ENCODE measurements around the gene LARP7.

Gene LARP7

GRCh38 chr4:112592717-112593116 lies 44.2 kb upstream of the LARP7 start:
- no peaks in the 10 kb centered on the region for H3K9me2 ChIP-seq (replicated peaks; ENCODE audit: insufficient read depth, low read length)
- TF ChIP-seq EZH2phosphoT487 (conservative IDR thresholded peaks at IDR 0.05; ENCODE audit: low read length) (no peak), CTCF (IDR thresholded peaks at IDR 0.05; ENCODE audit: insufficient read depth, low read length, poor library complexity, severe bottlenecking) (no peak)
- no peak overlapping the region for H3K4me2 ChIP-seq (ENCODE audit: low read depth, low read length, poor library complexity, severe bottlenecking)

GRCh38 chr4:112593438-112594133 lies 43.4 kb upstream of the LARP7 start:
- Histone ChIP-seq H3K9me3 (ENCODE audit: insufficient read depth, low read length) (no peaks in the 10 kb centered on the region), H3K27me3 (ENCODE audit: low read length) (no peaks in the 10 kb centered on the region), H2AFZ (ENCODE audit: low read depth, low read length, severe bottlenecking) (no peak overlapping the region), H3K27ac (ENCODE audit: low read depth, low read length) (no peak overlapping the region), H4K20me1 (ENCODE audit: low read depth, low read length) (no peaks in the 10 kb centered on the region), H3K9me2 (replicated peaks; ENCODE audit: insufficient read depth, low read length) (no peaks in the 10 kb centered on the region), H3K4me3 (ENCODE audit: insufficient read depth, low read length, poor library complexity, severe bottlenecking) (no peak overlapping the region), H3K9ac (ENCODE audit: low read length) (no peak overlapping the region), H3K36me3 (ENCODE audit: low read length) (no peaks in the 10 kb centered on the region), H3F3A (ENCODE audit: insufficient read depth) (no peaks in the 10 kb centered on the region), H3K79me2 (ENCODE audit: insufficient read depth, low read length) (no peaks in the 10 kb centered on the region), H3K4me2 (ENCODE audit: low read depth, low read length, poor library complexity, severe bottlenecking) (no peak overlapping the region)
- no peak for TF ChIP-seq CTCF (IDR thresholded peaks at IDR 0.05; ENCODE audit: insufficient read depth, low read length, poor library complexity, severe bottlenecking)
- TF ChIP-seq EZH2phosphoT487 (conservative IDR thresholded peaks at IDR 0.05; ENCODE audit: low read length), result no peak

More at GRCh38 chr4:112592717-112593116, 44.2 kb upstream of the LARP7 start:
- Histone ChIP-seq H4K20me1 (ENCODE audit: low read depth, low read length) (no peaks in the 10 kb centered on the region), H3K36me3 (ENCODE audit: low read length) (no peaks in the 10 kb centered on the region), H3K27me3 (ENCODE audit: low read length) (no peaks in the 10 kb centered on the region), H3K9me3 (ENCODE audit: insufficient read depth, low read length) (no peaks in the 10 kb centered on the region), H3K27ac (ENCODE audit: low read depth, low read length) (no peak overlapping the region), H2AFZ (ENCODE audit: low read depth, low read length, severe bottlenecking) (no peak overlapping the region), H3K9ac (ENCODE audit: low read length) (no peak overlapping the region), H3F3A (ENCODE audit: insufficient read depth) (no peaks in the 10 kb centered on the region), H3K79me2 (ENCODE audit: insufficient read depth, low read length) (no peaks in the 10 kb centered on the region), H3K4me3 (ENCODE audit: insufficient read depth, low read length, poor library complexity, severe bottlenecking) (no peak overlapping the region)

GRCh38 chr4:112594993-112595392 lies 42.0 kb upstream of the LARP7 start:
- Histone ChIP-seq H3K36me3 (ENCODE audit: low read length) (no peaks in the 10 kb centered on the region), H3K79me2 (ENCODE audit: insufficient read depth, low read length) (no peaks in the 10 kb centered on the region), H3K9me3 (ENCODE audit: insufficient read depth, low read length) (no peaks in the 10 kb centered on the region), H3K4me2 (ENCODE audit: low read depth, low read length, poor library complexity, severe bottlenecking) (no peak overlapping the region), H3K9ac (ENCODE audit: low read length) (no peak overlapping the region), H3K27ac (ENCODE audit: low read depth, low read length) (no peak overlapping the region), H3K4me3 (ENCODE audit: insufficient read depth, low read length, poor library complexity, severe bottlenecking) (no peak overlapping the region), H4K20me1 (ENCODE audit: low read depth, low read length) (no peaks in the 10 kb centered on the region), H2AFZ (ENCODE audit: low read depth, low read length, severe bottlenecking) (no peak overlapping the region), H3F3A (ENCODE audit: insufficient read depth) (no peaks in the 10 kb centered on the region), H3K9me2 (replicated peaks; ENCODE audit: insufficient read depth, low read length) (no peaks in the 10 kb centered on the region), H3K27me3 (ENCODE audit: low read length) (no peaks in the 10 kb centered on the region)
- TF ChIP-seq EZH2phosphoT487 (conservative IDR thresholded peaks at IDR 0.05; ENCODE audit: low read length) (no peak), CTCF (IDR thresholded peaks at IDR 0.05; ENCODE audit: insufficient read depth, low read length, poor library complexity, severe bottlenecking) (no peak)

Data from SU-DHL-6 (cell line).